GM19193 (cell line): Measurements from ENCODE around the gene OR8B2.

Experiments used
- POLR2A ChIP-seq: IDR thresholded peaks from 4 replicates; pipeline ENCODE4 v1.6.1; 2011; ENCODE audit not compliant: insufficient read depth, insufficient read length; ENCODE audit errors: extremely low read depth

OR8B2 gene

GRCh38 chr11:124340142-124340447 lies 44.2 kb downstream of the OR8B2 start:
- no peak for TF ChIP-seq POLR2A

- no peak for TF ChIP-seq POLR2A
Observed at GRCh38 chr11:124339396-124340141, 44.7 kb downstream of the OR8B2 start.
